Endothelial cell (in vitro differentiated cells): ENCODE data around the gene ECHS1. TPM values are rescaled to one million over a fixed set of nuclear protein-coding genes. Genes with fewer than 3 reads are reported as not detected.

Experiments
- DNase-seq: peaks from one replicate; pipeline ENCODE4 v3.0.0; 2021; ENCODE audit warnings: low spot score
- H3K27ac Mint-ChIP-seq: one replicate; pipeline ENCODE4 v1.8.0; 2021; ENCODE audit warnings: mixed read lengths, inconsistent platforms; ENCODE audit not compliant: unreplicated experiment
- H3K27me3 Mint-ChIP-seq: one replicate; pipeline ENCODE4 v1.8.0; 2021; ENCODE audit warnings: mild to moderate bottlenecking, moderate library complexity, mixed read lengths, inconsistent platforms; ENCODE audit not compliant: unreplicated experiment
- H3K36me3 Mint-ChIP-seq: one replicate; pipeline ENCODE4 v1.8.0; 2021; ENCODE audit warnings: mild to moderate bottlenecking, low read depth, mixed read lengths, inconsistent platforms; ENCODE audit not compliant: unreplicated experiment
- H3K4me1 Mint-ChIP-seq: one replicate; pipeline ENCODE4 v1.8.0; 2021; ENCODE audit warnings: mild to moderate bottlenecking, mixed read lengths, inconsistent platforms; ENCODE audit not compliant: unreplicated experiment
- H3K4me3 Mint-ChIP-seq: one replicate; pipeline ENCODE4 v1.8.0; 2021; ENCODE audit warnings: mild to moderate bottlenecking, mixed read lengths, inconsistent platforms; ENCODE audit not compliant: unreplicated experiment
- H3K9me3 Mint-ChIP-seq: one replicate; pipeline ENCODE4 v1.8.0; 2021; ENCODE audit warnings: mixed read lengths, inconsistent platforms; ENCODE audit not compliant: unreplicated experiment
- total RNA-seq: library from RNA; stranded (reverse); fragmentation: NEBNext Ultra II Directional; extraction: Animal tissue kit (Norgen Biotek cat#: 25700); gene quantifications from one replicate; pipeline ENCODE4 v1.2.1, GENCODE V29; 2021; ENCODE audit not compliant: unreplicated experiment
- TF ChIP-seq, protein P1 (sequence below): fragments of 200-600 bp; sonication (generic); IDR thresholded peaks from one replicate; pipeline ENCODE4 v1.5.0; 2021; ENCODE audit warnings: antibody characterized with exemption; ENCODE audit not compliant: unreplicated experiment

Gene ECHS1
- total RNA-seq, 1 donor from 2014 or later: 69.6 TPM

DNA sequence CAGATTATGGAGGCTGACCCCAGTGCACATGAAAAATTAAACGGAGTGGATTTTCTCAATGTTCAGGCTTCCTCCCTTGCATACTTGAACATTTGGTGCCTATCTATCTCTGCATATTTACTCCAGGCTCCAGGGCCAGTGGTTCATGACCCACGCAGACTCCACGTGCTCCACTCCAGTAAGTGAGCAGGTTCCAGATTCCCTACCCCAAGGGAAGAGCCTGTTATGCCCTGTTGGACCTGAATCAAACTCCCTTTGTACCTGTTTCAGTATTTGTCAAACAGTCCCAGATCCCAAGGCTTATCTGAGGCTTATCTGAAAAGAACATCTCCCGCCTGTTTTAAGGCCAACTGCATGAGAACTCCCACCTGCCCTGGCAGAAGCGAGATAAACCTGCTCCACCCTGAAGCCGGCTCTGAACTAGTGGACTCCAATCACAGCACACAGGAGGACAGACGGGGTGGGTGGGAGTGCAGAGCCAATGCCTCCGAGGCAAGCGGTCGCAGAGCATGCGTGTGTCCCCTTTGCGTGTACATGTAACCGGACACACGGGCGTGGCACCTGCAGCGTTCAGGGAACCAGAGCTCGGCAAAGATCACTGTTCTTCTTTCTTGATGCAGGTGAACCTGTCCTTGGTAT, 13.1 kb downstream of the ECHS1 start:
- Mint-ChIP-seq H3K27me3 (peaks cover 10% of the 10 kb centered on the region), H3K4me1 (no peaks in the 10 kb centered on the region), H3K9me3 (no peaks in the 10 kb centered on the region), H3K4me3 (no peak overlapping the region), H3K36me3 (peaks cover 19% of the 10 kb centered on the region), H3K27ac (no peak overlapping the region)
- no peak for DNase-seq
- TF ChIP-seq, protein P1, sequence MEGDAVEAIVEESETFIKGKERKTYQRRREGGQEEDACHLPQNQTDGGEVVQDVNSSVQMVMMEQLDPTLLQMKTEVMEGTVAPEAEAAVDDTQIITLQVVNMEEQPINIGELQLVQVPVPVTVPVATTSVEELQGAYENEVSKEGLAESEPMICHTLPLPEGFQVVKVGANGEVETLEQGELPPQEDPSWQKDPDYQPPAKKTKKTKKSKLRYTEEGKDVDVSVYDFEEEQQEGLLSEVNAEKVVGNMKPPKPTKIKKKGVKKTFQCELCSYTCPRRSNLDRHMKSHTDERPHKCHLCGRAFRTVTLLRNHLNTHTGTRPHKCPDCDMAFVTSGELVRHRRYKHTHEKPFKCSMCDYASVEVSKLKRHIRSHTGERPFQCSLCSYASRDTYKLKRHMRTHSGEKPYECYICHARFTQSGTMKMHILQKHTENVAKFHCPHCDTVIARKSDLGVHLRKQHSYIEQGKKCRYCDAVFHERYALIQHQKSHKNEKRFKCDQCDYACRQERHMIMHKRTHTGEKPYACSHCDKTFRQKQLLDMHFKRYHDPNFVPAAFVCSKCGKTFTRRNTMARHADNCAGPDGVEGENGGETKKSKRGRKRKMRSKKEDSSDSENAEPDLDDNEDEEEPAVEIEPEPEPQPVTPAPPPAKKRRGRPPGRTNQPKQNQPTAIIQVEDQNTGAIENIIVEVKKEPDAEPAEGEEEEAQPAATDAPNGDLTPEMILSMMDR: no peak

DNA sequence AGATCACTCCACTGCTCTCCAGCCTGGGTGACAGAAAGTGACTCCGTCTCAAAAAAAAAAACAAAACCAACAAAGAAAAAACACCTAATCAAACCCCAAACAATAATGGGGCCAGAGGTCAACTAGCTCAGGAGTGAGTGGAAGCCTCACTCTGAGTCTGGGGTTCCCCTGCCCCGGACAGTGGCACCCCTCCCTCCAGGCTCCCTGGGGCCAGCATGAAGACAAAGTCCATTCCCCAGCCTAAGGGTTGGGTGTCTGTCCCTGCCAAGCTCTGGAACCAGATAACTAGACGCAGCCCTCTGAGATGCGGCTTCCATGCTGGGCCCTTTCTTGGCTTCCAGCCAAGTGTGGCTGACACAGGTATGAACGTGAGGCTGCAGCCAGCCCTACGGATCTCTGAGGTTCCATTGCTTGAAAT, 13.6 kb downstream of the ECHS1 start:
- no peak overlapping the region for H3K27ac Mint-ChIP-seq
- TF ChIP-seq, protein P1: no peak
- DNase-seq: no peak
- no peaks in the 10 kb centered on the region for H3K9me3 Mint-ChIP-seq
- no peak overlapping the region for H3K4me3 Mint-ChIP-seq
- H3K36me3 Mint-ChIP-seq: peaks cover 14% of the 10 kb centered on the region
- H3K27me3 Mint-ChIP-seq: peaks cover 10% of the 10 kb centered on the region
- H3K4me1 Mint-ChIP-seq: no peaks in the 10 kb centered on the region

DNA sequence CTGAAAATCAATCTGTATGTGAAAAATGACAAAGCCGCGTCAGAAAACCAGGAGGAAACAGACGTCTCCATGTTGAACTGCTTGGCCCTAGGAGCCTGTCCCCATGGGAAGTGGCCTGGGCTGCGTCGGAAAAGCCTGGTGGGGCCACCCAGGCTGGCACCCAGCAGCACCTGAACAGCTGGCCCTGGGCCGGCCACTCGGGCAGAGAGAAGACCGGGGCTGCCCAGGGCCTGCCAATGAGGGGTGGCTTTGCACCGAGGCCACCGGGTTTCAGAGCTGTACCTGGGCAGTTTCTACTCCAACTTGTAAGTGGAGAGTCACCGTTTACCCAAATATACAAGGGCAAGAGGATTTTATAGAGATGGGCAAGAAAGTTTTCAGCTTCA, 14.2 kb downstream of the ECHS1 start:
- Mint-ChIP-seq H3K9me3 (no peaks in the 10 kb centered on the region), H3K27me3 (peaks cover 11% of the 10 kb centered on the region), H3K4me1 (no peaks in the 10 kb centered on the region), H3K4me3 (no peak overlapping the region), H3K36me3 (peaks cover 11% of the 10 kb centered on the region), H3K27ac (no peak overlapping the region)
- no peak for DNase-seq
- TF ChIP-seq, protein P1: no peak

DNA sequence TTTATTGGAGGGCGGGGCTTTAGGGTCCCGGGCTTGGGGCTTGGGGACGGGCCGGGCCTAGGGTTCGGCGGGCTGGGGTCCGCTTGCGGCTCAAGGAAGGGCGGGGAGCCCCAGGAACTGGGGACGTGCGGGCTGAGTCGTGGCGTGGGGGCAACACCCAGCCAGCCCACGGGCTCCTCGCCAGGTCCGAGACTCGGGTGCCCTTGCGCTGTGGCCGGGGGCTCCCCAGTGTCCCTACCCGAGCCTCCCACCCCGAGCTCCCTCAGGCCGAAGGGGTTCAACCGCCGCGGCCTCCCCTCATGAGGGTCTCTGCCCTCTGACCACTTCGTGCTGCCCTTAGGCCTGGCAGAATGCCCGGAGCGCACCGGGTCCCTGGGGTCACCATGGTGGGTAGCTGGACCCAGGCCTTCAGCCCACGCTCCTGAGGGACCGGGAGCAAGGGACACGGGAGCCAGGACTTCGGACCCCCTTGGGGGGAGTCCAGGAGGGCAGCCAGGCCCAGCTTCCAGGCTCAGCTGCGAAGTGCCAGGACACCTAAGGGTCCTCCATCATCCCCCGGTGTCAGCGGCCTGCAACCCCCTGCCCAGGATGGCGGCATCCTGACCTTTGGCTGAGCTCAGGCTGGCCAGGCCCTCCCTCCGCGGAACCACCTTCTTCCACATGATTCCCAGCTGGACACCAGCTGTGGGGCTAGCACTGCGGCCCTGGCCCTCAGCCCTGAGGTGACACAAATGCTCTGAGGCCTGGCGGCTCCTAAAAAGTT, 14.8 kb downstream of the ECHS1 start:
- TF ChIP-seq, protein P1: no peak

More for the DNA sequence above, 14.8 kb downstream of the ECHS1 start:
- Mint-ChIP-seq H3K4me1 (no peaks in the 10 kb centered on the region), H3K27ac (no peak overlapping the region), H3K4me3 (no peak overlapping the region), H3K9me3 (no peaks in the 10 kb centered on the region), H3K27me3 (peaks cover 12% of the 10 kb centered on the region), H3K36me3 (peaks cover 11% of the 10 kb centered on the region)
- no peak for DNase-seq
